Esophagus squamous epithelium (tissue), 5 donors: ENCODE measurements around the gene C1orf226. TPM values are rescaled to one million over a fixed set of nuclear protein-coding genes. Genes with fewer than 3 reads are reported as not detected.

Experiments
- DNase-seq: peaks from one replicate; lab custom pipeline; 2025; lab: John Stamatoyannopoulos, UW
- H3K27ac ChIP-seq, 4 donors: fragments of 200-600 bp; sonication (generic); one replicate each; pipeline ENCODE4 v1.5.1; 2016 to 2019; ENCODE audit warnings: mild to moderate bottlenecking in 1 of 4
- H3K27me3 ChIP-seq, 4 donors: fragments of 200-600 bp; sonication (generic); 1 replicate in 3 of 4; 2 replicates in 1 of 4; pipeline versions ENCODE4 v1.5.1 to v1.6.0; 2017 to 2021; ENCODE audit warnings: antibody characterized with exemption in 1 of 4
- H3K36me3 ChIP-seq, 3 donors: fragments of 200-600 bp; sonication (generic); one replicate each; pipeline ENCODE4 v1.5.1; 2016 to 2019
- H3K4me1 ChIP-seq, 3 donors: fragments of 200-600 bp; sonication (generic); one replicate each; pipeline ENCODE4 v1.5.1; 2017 to 2019
- H3K4me3 ChIP-seq, 4 donors: fragments of 200-600 bp; sonication (generic); 1 replicate in 3 of 4; 2 replicates in 1 of 4; pipeline ENCODE4 v1.5.1; 2016 to 2019; ENCODE audit warnings: mild to moderate bottlenecking in 2 of 4, moderate library complexity in 1 of 4
- H3K9me3 ChIP-seq, 3 donors: fragments of 200-600 bp; sonication (generic); one replicate each; pipeline ENCODE4 v1.5.1; 2016 to 2019
- POLR2A ChIP-seq, 4 donors: fragments of 450-650 bp; IDR thresholded peaks; one replicate each; pipeline ENCODE4 v1.6.1; 2017; ENCODE audit warnings: antibody characterized with exemption in 4 of 4, mild to moderate bottlenecking in 4 of 4, moderate library complexity in 3 of 4
- WGBS, 2 donors: methylation state at CpG; one replicate each; pipeline ENCODE4 v1.1.5; 2018; 5-methylcytosine and 5-hydroxymethylcytosine counted together
- intact Hi-C: fragments of 100-400 bp; cut with DNase I; formaldehyde crosslinking; loops from one replicate; pipeline ENCODE4 v1.15.0; 2022
- total RNA-seq, 4 donors: library from RNA; depleted of rRNA; stranded (reverse); fragments of >200 nt; gene quantifications; one replicate each; pipeline ENCODE4 v1.1.0, GENCODE V29; 2016
- TF ChIP-seq, protein P1 (sequence below), 6 experiments: fragments of 450-650 bp in 4 of 6; fragments of 200-600 bp in 2 of 6; sonication (generic) in 2 of 6; IDR thresholded peaks; one replicate each; pipeline ENCODE4 v1.5.1; 2016 to 2019; ENCODE audit warnings: antibody characterized with exemption in 6 of 6, mild to moderate bottlenecking in 4 of 6, moderate library complexity in 4 of 6
- donor health status: DM: yes; HTN: yes; CAD: no.

C1orf226 gene
- total RNA-seq, 4 donors from 2014 or later: 1.7 to 5.3 (median 3.6) TPM

DNA sequence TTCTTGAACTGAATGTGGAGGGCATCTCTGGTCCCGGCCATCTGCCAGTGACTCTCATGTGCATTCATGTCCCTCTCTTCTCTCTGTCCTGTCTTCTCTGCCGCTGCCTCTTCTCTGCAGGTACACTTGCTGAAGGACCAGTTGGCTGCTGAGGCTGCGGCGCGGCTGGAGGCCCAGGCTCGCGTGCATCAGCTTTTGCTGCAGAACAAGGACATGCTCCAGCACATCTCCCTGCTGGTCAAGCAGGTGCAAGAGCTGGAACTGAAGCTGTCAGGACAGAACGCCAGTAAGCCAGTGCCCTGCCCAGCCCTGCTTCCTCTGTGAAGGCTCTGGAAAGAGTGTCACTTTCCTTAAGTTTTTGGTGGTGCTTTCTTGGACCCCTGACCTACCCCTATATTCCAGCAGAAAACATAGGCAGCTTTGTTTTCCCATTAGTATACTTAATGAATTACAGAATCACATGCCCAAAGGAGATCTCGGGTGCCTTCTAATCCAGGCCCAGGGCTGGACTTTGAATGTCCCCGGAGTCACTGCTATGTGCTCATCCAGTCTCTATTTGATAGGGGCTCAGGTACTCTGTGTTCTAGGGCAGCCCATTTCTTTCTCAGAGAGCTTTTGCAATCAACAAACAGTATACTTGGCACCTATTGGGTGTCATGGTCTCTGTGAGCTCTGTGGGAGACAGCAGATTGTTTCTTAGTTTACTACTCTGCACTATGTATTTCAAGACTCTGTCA is 16.1 kb upstream of the C1orf226 start:
- intact Hi-C loops: no loop called here
- Histone ChIP-seq H3K27ac (peak overlapping the region in 2 of 4 donors; percentile 26 to 50), H3K27me3 (no peaks in the 10 kb centered on the region), H3K36me3 (no peaks in the 10 kb centered on the region), H3K4me1 (peaks cover 3 to 31% (median 5%) of the 10 kb centered on the region in 3 donors), H3K4me3 (no peak overlapping the region), H3K9me3 (no peaks in the 10 kb centered on the region)
- no peak for DNase-seq
- WGBS, 2 donors: 54 to 59% methylated on average over 10 of the region's 10 CpGs
- TF ChIP-seq, protein P1, sequence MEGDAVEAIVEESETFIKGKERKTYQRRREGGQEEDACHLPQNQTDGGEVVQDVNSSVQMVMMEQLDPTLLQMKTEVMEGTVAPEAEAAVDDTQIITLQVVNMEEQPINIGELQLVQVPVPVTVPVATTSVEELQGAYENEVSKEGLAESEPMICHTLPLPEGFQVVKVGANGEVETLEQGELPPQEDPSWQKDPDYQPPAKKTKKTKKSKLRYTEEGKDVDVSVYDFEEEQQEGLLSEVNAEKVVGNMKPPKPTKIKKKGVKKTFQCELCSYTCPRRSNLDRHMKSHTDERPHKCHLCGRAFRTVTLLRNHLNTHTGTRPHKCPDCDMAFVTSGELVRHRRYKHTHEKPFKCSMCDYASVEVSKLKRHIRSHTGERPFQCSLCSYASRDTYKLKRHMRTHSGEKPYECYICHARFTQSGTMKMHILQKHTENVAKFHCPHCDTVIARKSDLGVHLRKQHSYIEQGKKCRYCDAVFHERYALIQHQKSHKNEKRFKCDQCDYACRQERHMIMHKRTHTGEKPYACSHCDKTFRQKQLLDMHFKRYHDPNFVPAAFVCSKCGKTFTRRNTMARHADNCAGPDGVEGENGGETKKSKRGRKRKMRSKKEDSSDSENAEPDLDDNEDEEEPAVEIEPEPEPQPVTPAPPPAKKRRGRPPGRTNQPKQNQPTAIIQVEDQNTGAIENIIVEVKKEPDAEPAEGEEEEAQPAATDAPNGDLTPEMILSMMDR (IDR thresholded peaks at IDR 0.05): no peak
- TF ChIP-seq POLR2A (IDR thresholded peaks at IDR 0.05): no peak

DNA sequence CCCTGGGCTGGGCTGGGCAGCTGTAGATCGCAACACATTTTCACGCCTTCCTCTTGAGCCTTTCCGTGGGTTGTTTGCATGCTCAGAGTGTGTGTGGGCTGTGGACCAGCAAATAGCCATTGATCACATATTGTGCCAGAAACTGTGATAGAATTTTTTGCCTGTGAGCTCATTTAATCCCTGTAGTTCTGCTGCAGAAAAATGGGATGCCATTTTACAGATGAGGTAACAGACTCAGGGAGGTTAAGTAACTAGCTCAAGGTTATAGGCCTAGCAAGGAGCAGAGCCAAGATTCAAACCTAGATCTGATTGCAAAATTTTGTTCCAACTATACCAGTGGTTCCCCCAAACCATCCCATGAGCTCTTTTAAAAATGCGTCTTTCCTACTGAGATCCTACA is 15.4 kb upstream of the C1orf226 start:
- DNase-seq: no peak
- TF ChIP-seq, protein P1 (IDR thresholded peaks at IDR 0.05): no peak
- no peak for TF ChIP-seq POLR2A (IDR thresholded peaks at IDR 0.05)
- no peak overlapping the region for H3K4me3 ChIP-seq
- WGBS, 2 donors: 40 to 54% methylated on average over 4 of the region's 4 CpGs
- intact Hi-C loops: no loop called here
- H3K36me3 ChIP-seq: no peaks in the 10 kb centered on the region
- H3K9me3 ChIP-seq: no peaks in the 10 kb centered on the region
- H3K4me1 ChIP-seq: peaks cover 3 to 31% (median 5%) of the 10 kb centered on the region in 3 donors
- H3K27ac ChIP-seq: peak overlapping the region in 1 of 4 donors; percentile 50
- no peaks in the 10 kb centered on the region for H3K27me3 ChIP-seq

DNA sequence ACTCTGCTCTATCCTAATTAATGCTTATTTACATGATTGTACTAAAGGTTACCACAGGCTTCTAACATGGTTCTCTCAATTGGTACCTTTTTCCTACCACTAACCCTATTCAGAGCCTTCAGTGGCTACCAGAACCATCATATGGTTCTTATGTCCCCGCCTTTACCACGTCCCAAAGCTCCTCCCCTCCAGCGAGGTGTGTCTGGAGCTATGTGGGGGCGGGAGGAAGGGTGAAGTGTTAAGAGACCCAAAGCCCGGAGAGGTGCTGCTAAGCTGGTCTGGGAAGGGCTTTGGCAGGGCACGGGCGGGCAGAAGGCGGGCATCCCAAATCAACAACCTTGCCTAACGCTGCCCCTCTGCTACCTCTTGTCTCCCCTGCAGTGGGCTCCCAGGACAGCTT is 14.9 kb upstream of the C1orf226 start:
- Histone ChIP-seq H3K27me3 (no peaks in the 10 kb centered on the region), H3K4me1 (peaks cover 3 to 33% (median 5%) of the 10 kb centered on the region in 3 donors), H3K9me3 (no peaks in the 10 kb centered on the region), H3K4me3 (peak overlapping the region in 1 of 4 donors; percentile 34), H3K36me3 (no peaks in the 10 kb centered on the region), H3K27ac (peak overlapping the region in 2 of 4 donors; percentile 50 to 51)
- TF ChIP-seq, protein P1 (IDR thresholded peaks at IDR 0.05): no peak
- TF ChIP-seq POLR2A (IDR thresholded peaks at IDR 0.05): no peak
- DNase-seq: no peak
- intact Hi-C loops: no loop called here
- WGBS, 2 donors: 73 to 89% methylated on average over 4 of the region's 9 CpGs

DNA sequence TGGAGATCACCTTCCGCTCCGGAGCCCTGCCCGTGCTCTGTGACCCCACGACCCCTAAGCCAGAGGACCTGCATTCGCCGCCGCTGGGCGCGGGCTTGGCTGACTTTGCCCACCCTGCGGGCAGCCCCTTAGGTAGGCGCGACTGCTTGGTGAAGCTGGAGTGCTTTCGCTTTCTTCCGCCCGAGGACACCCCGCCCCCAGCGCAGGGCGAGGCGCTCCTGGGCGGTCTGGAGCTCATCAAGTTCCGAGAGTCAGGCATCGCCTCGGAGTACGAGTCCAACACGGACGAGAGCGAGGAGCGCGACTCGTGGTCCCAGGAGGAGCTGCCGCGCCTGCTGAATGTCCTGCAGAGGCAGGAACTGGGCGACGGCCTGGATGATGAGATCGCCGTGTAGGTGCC is 14.5 kb upstream of the C1orf226 start:
- intact Hi-C loops: no loop called here
- peak overlapping the region in 1 of 4 donors; percentile 34 for H3K4me3 ChIP-seq
- H3K4me1 ChIP-seq: peaks cover 3 to 37% (median 9%) of the 10 kb centered on the region in 3 donors
- 83 to 92% methylated on average over 6 to 9 of the region's 36 CpGs for WGBS, 2 donors
- no peak for TF ChIP-seq POLR2A (IDR thresholded peaks at IDR 0.05)
- TF ChIP-seq, protein P1 (IDR thresholded peaks at IDR 0.05): no peak
- H3K9me3 ChIP-seq: no peaks in the 10 kb centered on the region
- no peaks in the 10 kb centered on the region for H3K36me3 ChIP-seq
- no peaks in the 10 kb centered on the region for H3K27me3 ChIP-seq
- DNase-seq: no peak
- H3K27ac ChIP-seq: peak overlapping the region in 2 of 4 donors; percentile 44 to 51

DNA sequence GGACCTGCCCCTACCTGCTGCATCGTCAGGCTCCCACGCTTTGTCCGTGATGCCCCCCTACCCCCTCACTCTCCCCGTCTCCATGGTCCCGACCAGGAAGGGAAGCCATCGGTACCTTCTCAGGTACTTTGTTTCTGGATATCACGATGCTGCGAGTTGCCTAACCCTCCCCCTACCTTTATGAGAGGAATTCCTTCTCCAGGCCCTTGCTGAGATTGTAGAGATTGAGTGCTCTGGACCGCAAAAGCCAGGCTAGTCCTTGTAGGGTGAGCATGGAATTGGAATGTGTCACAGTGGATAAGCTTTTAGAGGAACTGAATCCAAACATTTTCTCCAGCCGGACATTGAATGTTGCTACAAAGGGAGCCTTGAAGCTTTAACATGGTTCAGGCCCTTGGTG is 13.8 kb upstream of the C1orf226 start:
- H3K4me1 ChIP-seq: peaks cover 3 to 44% (median 13%) of the 10 kb centered on the region in 3 donors
- WGBS, 2 donors: 85 to 95% methylated on average over 6 to 9 of the region's 10 CpGs
- peak overlapping the region in 1 of 4 donors; percentile 44 for H3K27ac ChIP-seq
- H3K36me3 ChIP-seq: no peaks in the 10 kb centered on the region
- no peak for DNase-seq
- H3K9me3 ChIP-seq: no peaks in the 10 kb centered on the region
- H3K4me3 ChIP-seq: no peak overlapping the region
- no peaks in the 10 kb centered on the region for H3K27me3 ChIP-seq
- TF ChIP-seq, protein P1 (IDR thresholded peaks at IDR 0.05): no peak
- TF ChIP-seq POLR2A (IDR thresholded peaks at IDR 0.05): no peak
- intact Hi-C loops: no loop called here
